ENCODE results near the gene RPS15. TPM values are rescaled to one million over a fixed set of nuclear protein-coding genes. Genes with fewer than 3 reads are reported as not detected.

The RPS15 gene
- total and polyA plus RNA-seq, 9 of the 15 experiments (the other 6 are each of a cell fraction or from before 2014, with no cell fraction given) = 605 to 2,791 (median 957) TPM

DNA sequence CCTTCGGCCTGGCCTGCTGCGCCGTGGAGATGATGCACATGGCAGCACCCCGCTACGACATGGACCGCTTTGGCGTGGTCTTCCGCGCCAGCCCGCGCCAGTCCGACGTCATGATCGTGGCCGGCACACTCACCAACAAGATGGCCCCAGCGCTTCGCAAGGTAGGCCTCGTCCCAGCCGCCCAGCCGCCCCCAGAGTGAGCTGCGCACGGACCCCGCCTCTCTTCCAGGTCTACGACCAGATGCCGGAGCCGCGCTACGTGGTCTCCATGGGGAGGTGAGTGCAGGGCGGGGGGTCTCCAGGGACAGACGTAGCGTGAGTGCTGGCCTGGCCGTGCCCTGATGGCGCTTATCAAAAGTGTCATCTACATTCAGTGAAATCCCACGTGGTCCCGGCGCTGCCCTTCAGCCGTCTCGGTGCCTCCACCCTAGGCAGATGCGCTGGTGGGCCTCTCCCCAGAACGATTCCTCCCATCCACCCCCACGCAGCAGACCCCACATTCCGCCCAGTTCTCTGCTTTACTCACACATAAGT, 47.2 kb upstream of the RPS15 start (continued):
- TF ChIP-seq MEF2D (tag; conservative IDR thresholded peaks at IDR 0.05; ENCODE audit: low read depth) = no peak
- no peak for TF ChIP-seq POLR3A (IDR thresholded peaks at IDR 0.05; ENCODE audit: borderline replicate concordance, extremely low read depth, insufficient read depth, insufficient read length)
- no peak for TF ChIP-seq NR1H2 (CRISPR knock-in tag; IDR thresholded peaks at IDR 0.05)
- no peak for TF ChIP-seq KLF6 (CRISPR knock-in tag; IDR thresholded peaks at IDR 0.05; ENCODE audit: borderline replicate concordance)
- TF ChIP-seq FOS (IDR thresholded peaks at IDR 0.05; ENCODE audit: extremely low read depth, insufficient read length) = no peak
- TF ChIP-seq LEF1 (IDR thresholded peaks at IDR 0.05) = no peak
- TF ChIP-seq CHD1 (IDR thresholded peaks at IDR 0.05; ENCODE audit: low read length) = no peak
- TF ChIP-seq HMGN3 (IDR thresholded peaks at IDR 0.05; ENCODE audit: borderline replicate concordance, extremely low read depth, insufficient read length, low read depth, low read length) = peak; percentile 19
- peak; percentile 48 for TF ChIP-seq RBM22 (IDR thresholded peaks at IDR 0.05; ENCODE audit: low read depth, low read length, poor library complexity, severe bottlenecking)

DNA sequence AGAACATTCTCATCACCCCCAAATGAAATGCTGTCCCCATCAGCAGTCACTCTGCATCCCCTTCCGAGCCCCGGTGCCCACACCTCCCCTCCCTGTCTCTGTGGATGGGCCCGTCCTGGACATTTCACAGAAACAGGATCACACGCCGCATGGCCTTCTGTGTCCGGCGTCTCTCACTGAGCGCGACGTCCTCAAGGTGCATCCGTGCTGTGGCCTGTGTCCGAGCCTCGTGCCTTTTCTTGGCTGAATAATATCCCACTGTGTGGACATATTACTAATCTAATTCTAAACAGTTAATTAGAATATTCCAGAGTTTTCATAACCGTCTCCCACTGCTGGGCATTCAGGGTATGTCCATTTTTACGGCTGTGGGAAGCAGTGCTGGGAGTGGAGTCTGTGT, 45.8 kb upstream of the RPS15 start:
- CTCF ChIA-PET (ENCODE audit: low intra/inter-chr PET ratio) = no interaction called here

More for the DNA sequence above, 45.8 kb upstream of the RPS15 start:
- Histone ChIP-seq H3K36me3 (ENCODE audit: control insufficient read depth, insufficient read depth, low read length) (peaks cover 72% of the 10 kb centered on the region; the same call in 2 of the 3 replicates), H3K9me3 (replicated peaks; ENCODE audit: control insufficient read depth, insufficient read depth, low read depth, low read length) (no peaks in the 10 kb centered on the region), H3K4me3 (no peak overlapping the region), H3K9ac (ENCODE audit: insufficient read depth in 1 of 2, low read depth in 2 of 2, low read length in 2 of 2) (no peak overlapping the region), H3K79me2 (ENCODE audit: control insufficient read depth, insufficient read depth, low read length) (peaks cover 9% of the 10 kb centered on the region; the same call in 2 of the 3 replicates), H3K4me2 (ENCODE audit: insufficient read depth, low read length) (no peak overlapping the region), H2AFZ (ENCODE audit: low read depth, low read length) (no peak overlapping the region), H3K27ac (ENCODE audit: extremely low read depth, low read depth, low read length) (no peak overlapping the region), H3K27me3 (ENCODE audit: control insufficient read depth in 2 of 2, insufficient read depth in 2 of 2, low read length in 2 of 2) (no peaks in the 10 kb centered on the region), H4K20me1 (replicated peaks; ENCODE audit: control insufficient read depth, insufficient read depth, low read length) (peaks cover 13% of the 10 kb centered on the region), H3K9me1 (ENCODE audit: control insufficient read depth, insufficient read depth, low read length) (no peaks in the 10 kb centered on the region), H3K4me1 (replicated peaks in 1 of 2; ENCODE audit: control insufficient read depth in 2 of 2, insufficient read depth in 2 of 2, low read length in 2 of 2) (peaks cover 0 to 71% of the 10 kb centered on the region in 2 experiments; a peak in 3 of 5 replicates)
- FAIRE-seq (no peak), DNase-seq (ENCODE audit: extremely low read depth in 1 of 4, low spot score in 3 of 4) (no peak), ATAC-seq (no peak)
- WGBS (ENCODE audit: insufficient coverage, low coverage, missing lambda C conversion rate) = 98% methylated on average over 15 of the region's 15 CpGs
- in situ Hi-C loops (cut with MboI) (no loop called here), intact Hi-C loops (cut with micrococcal nuclease) (no loop called here)
- no TSS peak for BruUV-seq (replicated peaks)
- POLR2A ChIA-PET = no interaction called here
- TF ChIP-seq CAMTA2 (CRISPR knock-in tag; conservative IDR thresholded peaks at IDR 0.05) (no peak), CREBBP (IDR thresholded peaks at IDR 0.05; ENCODE audit: low read depth, low read length) (no peak), TAF1 (IDR thresholded peaks at IDR 0.05; ENCODE audit: control insufficient read depth, extremely low read depth, insufficient read depth, low read length, severe bottlenecking) (no peak)

Measured in K562 (cell line).